Lower leg skin (tissue), 4 donors: ENCODE measurements around the gene NRF1. TPM values are rescaled to one million over a fixed set of nuclear protein-coding genes. Genes with fewer than 3 reads are reported as not detected.

Source experiments
- DNase-seq, 2 donors: peaks; one replicate each; pipeline ENCODE4 v3.0.0-alpha.2; 2019; ENCODE audit warnings: low spot score in 2 of 2
- H3K4me3 ChIP-seq: fragments of 200-600 bp; sonication (generic); 2 replicates; pipeline ENCODE4 v1.5.1; 2017; ENCODE audit warnings: mild to moderate bottlenecking, low read depth; ENCODE audit not compliant: poor library complexity, severe bottlenecking
- CTCF ChIP-seq, 3 donors: fragments of 450-650 bp; IDR thresholded peaks; one replicate each; pipeline ENCODE4 v1.5.1; 2016; ENCODE audit warnings: antibody characterized with exemption in 3 of 3, mild to moderate bottlenecking in 3 of 3, moderate library complexity in 2 of 3
- POLR2A ChIP-seq, 2 donors: fragments of 450-650 bp; IDR thresholded peaks; one replicate each; pipeline ENCODE4 v1.6.1; 2016 to 2017; ENCODE audit warnings: antibody characterized with exemption in 2 of 2, mild to moderate bottlenecking in 1 of 2, moderate library complexity in 1 of 2
- WGBS, 2 donors: methylation state at CpG; one replicate each; pipeline ENCODE4 v1.1.5; 2018; 5-methylcytosine and 5-hydroxymethylcytosine counted together
- intact Hi-C: fragments of 100-400 bp; cut with DNase I; formaldehyde crosslinking; loops from one replicate; pipeline ENCODE4 v1.15.0; 2023; ENCODE audit warnings: low total_unique reads
- total RNA-seq, 4 donors: library from RNA; depleted of rRNA; stranded (reverse); fragments of >200 nt; gene quantifications; one replicate each; pipeline ENCODE4 v1.1.0, GENCODE V29; 2016

Gene NRF1
- total RNA-seq, 4 donors from 2014 or later: 16.4 to 22.6 (median 18.9) TPM

DNA sequence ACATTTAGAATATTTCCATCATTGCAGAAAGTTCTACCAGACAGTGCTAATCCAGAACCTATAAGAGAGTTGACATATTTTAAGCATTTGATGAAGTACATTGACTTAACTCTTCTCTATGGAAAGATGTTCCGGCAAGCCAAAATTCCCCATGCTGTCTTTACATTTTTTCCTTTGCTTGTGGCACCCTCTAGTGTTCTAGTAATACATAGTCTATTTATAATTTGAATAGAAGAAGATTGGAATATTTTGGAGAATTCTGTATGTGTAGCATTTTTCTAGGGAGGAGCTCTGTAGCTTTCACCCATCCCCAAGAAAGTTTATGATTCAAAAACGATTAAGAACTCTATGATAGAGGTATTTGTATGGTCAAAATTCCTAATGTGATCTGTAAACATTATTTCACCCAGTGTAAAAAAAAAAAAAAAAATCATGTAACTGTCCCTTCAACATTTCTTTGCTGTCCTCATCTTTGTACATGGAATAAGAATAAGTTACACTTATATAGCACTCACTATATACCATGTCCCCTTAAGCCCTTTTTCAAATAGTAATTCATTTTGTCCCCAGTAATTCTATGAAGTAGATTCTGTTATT lies 33.2 kb downstream of the NRF1 start:
- WGBS, 2 donors: 7 to 15% methylated on average over 2 of the region's 2 CpGs
- TF ChIP-seq POLR2A (IDR thresholded peaks at IDR 0.05) (no peak), CTCF (IDR thresholded peaks at IDR 0.05) (no peak)
- DNase-seq: no peak
- intact Hi-C loops: loop anchor here (5.0 kb wide), 1 partner anchor 287 kb away; no protein-coding TSS in a partner anchor
- no peak overlapping the region for H3K4me3 ChIP-seq

DNA sequence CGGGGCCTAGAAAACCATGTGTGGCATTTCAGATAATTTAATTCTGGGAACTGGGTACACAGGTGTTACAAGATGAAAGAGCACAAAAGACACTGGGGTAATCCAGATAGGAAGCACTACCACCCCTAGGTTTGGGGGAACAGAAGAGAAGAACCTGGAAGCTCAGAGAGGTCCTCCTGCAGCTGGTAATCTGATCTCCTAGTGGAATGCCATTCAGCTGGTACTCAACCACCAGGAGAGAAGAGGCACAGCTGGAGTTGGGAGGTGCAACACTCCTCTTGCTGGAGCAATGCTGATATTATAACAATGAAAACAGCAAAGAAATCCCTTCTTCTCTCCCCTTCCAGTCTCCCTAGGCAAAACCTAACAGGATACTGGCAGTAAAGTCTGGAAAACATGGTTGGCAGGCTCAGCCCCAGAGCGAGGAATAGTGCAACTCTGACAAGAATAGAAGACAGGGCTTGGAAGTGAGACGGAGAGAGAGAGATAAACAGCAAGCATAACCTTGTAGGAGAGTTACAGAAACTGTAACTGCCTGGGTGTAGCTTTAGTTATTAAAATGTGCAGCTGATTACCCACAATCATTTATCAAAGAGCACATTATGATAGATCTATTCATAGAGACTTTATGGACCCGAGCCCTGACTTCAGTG lies 35.0 kb downstream of the NRF1 start:
- WGBS, 2 donors: 88 to 90% methylated on average over 4 of the region's 4 CpGs
- DNase-seq: no peak
- intact Hi-C loops: loop anchor here (5.0 kb wide), 1 partner anchor 289 kb away; no protein-coding TSS in a partner anchor
- TF ChIP-seq POLR2A (IDR thresholded peaks at IDR 0.05): no peak
- TF ChIP-seq CTCF (IDR thresholded peaks at IDR 0.05): no peak
- no peak overlapping the region for H3K4me3 ChIP-seq

- DNase-seq: no peak
- TF ChIP-seq POLR2A (IDR thresholded peaks at IDR 0.05) (no peak), CTCF (IDR thresholded peaks at IDR 0.05) (no peak)
- no peak overlapping the region for H3K4me3 ChIP-seq
- intact Hi-C loops: loop anchor here (5.0 kb wide), 1 partner anchor 292 kb away; no protein-coding TSS in a partner anchor
- WGBS, 2 donors: 77 to 86% methylated on average over 1 of the region's 1 CpG
Observed at GRCh38 chr7:129649128-129649690, 37.7 kb downstream of the NRF1 start.

DNA sequence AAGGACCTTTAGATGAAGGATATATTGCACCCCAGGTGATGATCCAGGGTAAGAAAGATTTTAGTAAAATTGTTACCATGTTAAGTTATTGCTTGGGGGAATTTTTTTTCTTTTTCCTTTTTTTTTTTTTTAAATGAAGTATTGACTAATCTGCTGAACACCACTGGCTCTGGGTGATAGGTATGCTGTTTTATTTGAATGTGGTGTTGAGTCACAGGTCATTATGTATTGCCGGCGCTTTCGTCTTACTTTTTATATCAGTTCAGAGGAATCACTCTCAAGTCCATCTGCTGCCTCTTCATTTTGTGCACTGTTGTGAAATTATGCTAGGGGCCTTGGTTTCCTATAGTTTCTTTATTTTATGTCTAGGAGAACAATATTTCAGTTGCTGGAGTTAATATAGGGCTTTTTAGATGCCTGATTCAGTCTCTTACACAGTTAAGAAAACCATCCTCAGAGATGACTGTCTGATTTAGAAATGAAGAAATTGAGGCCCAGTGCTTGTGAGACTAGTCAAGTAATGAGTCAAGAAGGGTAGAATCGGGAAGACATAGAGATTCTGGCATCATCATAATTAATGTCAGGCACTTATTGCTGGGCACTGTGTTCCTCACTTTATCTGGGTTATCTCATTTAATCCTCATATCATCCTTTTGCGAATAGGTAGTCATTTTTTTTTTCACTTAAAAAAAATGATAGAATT lies 38.7 kb downstream of the NRF1 start:
- H3K4me3 ChIP-seq: no peak overlapping the region
- 89 to 94% methylated on average over 5 of the region's 5 CpGs for WGBS, 2 donors
- intact Hi-C loops: no loop called here

GRCh38 chr7:129652914-129653313 lies 41.4 kb downstream of the NRF1 start:
- TF ChIP-seq CTCF (IDR thresholded peaks at IDR 0.05) (no peak), POLR2A (IDR thresholded peaks at IDR 0.05) (no peak)
- H3K4me3 ChIP-seq: no peak overlapping the region
- 91 to 93% methylated on average over 1 of the region's 1 CpG for WGBS, 2 donors
- intact Hi-C loops: no loop called here
- DNase-seq: no peak

More for the DNA sequence above, 38.7 kb downstream of the NRF1 start:
- TF ChIP-seq CTCF (IDR thresholded peaks at IDR 0.05) (no peak), POLR2A (IDR thresholded peaks at IDR 0.05) (no peak)
- DNase-seq: no peak
